Adrenal gland (tissue), 12 donors: ENCODE results near the gene TRMT61A. TPM values are rescaled to one million over a fixed set of nuclear protein-coding genes. Genes with fewer than 3 reads are reported as not detected.

Experiments used
- DNase-seq, 7 donors: peaks; one replicate each; pipeline ENCODE4 v3.0.0-alpha.2; 2019 to 2020
- H3K27ac ChIP-seq, 5 donors: fragments of 200-600 bp; sonication (generic) in 4 of 5; 1 replicate in 3 of 5; 2 replicates in 2 of 5; pipeline versions ENCODE4 v1.5.1 to v1.8.0; 2016 to 2020; ENCODE audit warnings: mild to moderate bottlenecking in 1 of 5
- H3K27me3 ChIP-seq: fragments of 200-600 bp; 2 replicates; pipeline ENCODE4 v1.8.0; 2021
- H3K36me3 ChIP-seq, 2 donors: fragments of 200-600 bp; replicated peaks in 1 of 2; 1 replicate in 1 of 2; 2 replicates in 1 of 2; pipeline versions ENCODE4 v1.5.1 to v1.8.0; 2018 to 2022
- H3K4me1 ChIP-seq, 2 donors: fragments of 200-600 bp; replicated peaks in 1 of 2; 1 replicate in 1 of 2; 2 replicates in 1 of 2; pipeline versions ENCODE4 v1.5.1 to v1.8.0; 2018 to 2021
- H3K4me3 ChIP-seq, 4 donors: fragments of 200-600 bp; sonication (generic) in 3 of 4; one replicate each; pipeline ENCODE4 v1.5.1; 2016 to 2018
- H3K9me3 ChIP-seq, 3 donors: fragments of 200-600 bp; sonication (generic) in 1 of 3; replicated peaks in 1 of 3; 1 replicate in 2 of 3; 2 replicates in 1 of 3; pipeline versions ENCODE4 v1.5.1 to v1.8.0; 2016 to 2021
- CTCF ChIP-seq, 6 experiments: fragments of 450-650 bp in 4 of 6; fragments of 200-600 bp in 2 of 6; sonication (generic) in 1 of 6; IDR thresholded peaks; 1 replicate in 5 of 6; 2 replicates in 1 of 6; pipeline versions ENCODE4 v1.5.1 to v1.8.0; 2016 to 2021; ENCODE audit warnings: antibody characterized with exemption in 6 of 6, mild to moderate bottlenecking in 2 of 6, moderate library complexity in 1 of 6
- POLR2A ChIP-seq, 2 donors: fragments of 450-650 bp; IDR thresholded peaks; one replicate each; pipeline ENCODE4 v1.6.1; 2017; ENCODE audit warnings: antibody characterized with exemption in 2 of 2, mild to moderate bottlenecking in 2 of 2, moderate library complexity in 1 of 2
- WGBS, 4 donors: extraction: QIAGEN DNeasy Blood & Tissue Kit in 2 of 4; methylation state at CpG; one replicate each; pipeline versions ENCODE4 v1.1.5 to v1.1.7; 2013 to 2017; 5-methylcytosine and 5-hydroxymethylcytosine counted together
- intact Hi-C, 2 donors: fragments of 100-400 bp; cut with DNase I; formaldehyde crosslinking; loops; one replicate each; pipeline versions ENCODE4 v1.14.1 to v1.15.0; 2022 to 2023
- polyA plus RNA-seq, 3 donors: library from polyadenylated mRNA; stranded (reverse); fragments of 200-250 nt in 2 of 3; fragments of 350-450 nt in 1 of 3; fragmentation: Illumina TruSeq in 1 of 3; extraction: RNeasy Lipid Tissue Mini Kit (QIAGEN cat#74804) in 1 of 3; gene quantifications; one replicate each; pipeline ENCODE4 v1.2.3, GENCODE V29; 2013 to 2014
- total RNA-seq, 9 donors: library from RNA; depleted of rRNA in 4 of 9; stranded (reverse); fragments of >200 nt in 4 of 9; fragments of 120-200 nt in 1 of 9; fragmentation: NEBNext Ultra II Directional in 1 of 9; extraction: Animal tissue kit (Norgen Biotek cat#: 25700) in 1 of 9; gene quantifications; one replicate each; pipeline versions ENCODE4 v1.1.0 to v1.2.4, GENCODE V29; 2013 to 2023
- donor health status: healthy with polysubstance abuse.
- donor health status: Bipolar disorder and iron deficiency.
- donor health status: DM: yes; HTN: yes; CAD: no.
- donor health status: DM: no; HTN: no; CAD: no.
- donor health status: DM: no; HTN: no; CAD: no.
- donor health status: DM: yes; HTN: yes; CAD: no.

Gene TRMT61A
- total and polyA plus RNA-seq, 12 donors: 2.5 to 26.0 (median 13.5) TPM

GRCh38 chr14:103555559-103556337 is 26.8 kb downstream of the TRMT61A start:
- Histone ChIP-seq H3K27me3 (no peaks in the 10 kb centered on the region), H3K4me1 (peaks cover 21 to 58% of the 10 kb centered on the region in 2 donors), H3K4me3 (no peak overlapping the region), H3K9me3 (no peaks in the 10 kb centered on the region), H3K36me3 (peaks cover 0 to 23% of the 10 kb centered on the region in 2 donors), H3K27ac (peak overlapping the region in 1 of 5 donors; percentile 6)
- WGBS, 4 donors: 78 to 86% (median 82%) methylated on average over 14 to 15 of the region's 15 CpGs
- TF ChIP-seq POLR2A (IDR thresholded peaks at IDR 0.05): no peak
- no peak for TF ChIP-seq CTCF (IDR thresholded peaks at IDR 0.05)
- DNase-seq: no peak
- intact Hi-C loops: no loop called here

GRCh38 chr14:103556946-103557758 is 28.2 kb downstream of the TRMT61A start:
- DNase-seq: peak in 1 of 7 donors; percentile 15
- peaks cover 15 to 54% of the 10 kb centered on the region in 2 donors for H3K4me1 ChIP-seq

GRCh38 chr14:103558071-103558882 is 29.3 kb downstream of the TRMT61A start:
- 77 to 89% (median 82%) methylated on average over 16 of the region's 16 CpGs for WGBS, 4 donors
- intact Hi-C loops: no loop called here
- Histone ChIP-seq H3K27me3 (no peaks in the 10 kb centered on the region), H3K27ac (peak overlapping the region in 2 of 5 donors; percentile 17 to 73), H3K4me3 (no peak overlapping the region), H3K9me3 (no peaks in the 10 kb centered on the region), H3K36me3 (peaks cover 0 to 23% of the 10 kb centered on the region in 2 donors), H3K4me1 (peaks cover 8 to 46% of the 10 kb centered on the region in 2 donors)
- DNase-seq: peak in 1 of 7 donors; percentile 32
- no peak for TF ChIP-seq CTCF (IDR thresholded peaks at IDR 0.05)
- no peak for TF ChIP-seq POLR2A (IDR thresholded peaks at IDR 0.05)

More at GRCh38 chr14:103556946-103557758, 28.2 kb downstream of the TRMT61A start:
- WGBS, 4 donors: 60 to 63% (median 62%) methylated on average over 15 of the region's 15 CpGs
- intact Hi-C loops: no loop called here
- H3K27ac ChIP-seq: peak overlapping the region in 2 of 5 donors; percentile 7 to 49
- H3K36me3 ChIP-seq: peaks cover 0 to 23% of the 10 kb centered on the region in 2 donors
- no peak overlapping the region for H3K4me3 ChIP-seq
- no peaks in the 10 kb centered on the region for H3K27me3 ChIP-seq
- no peaks in the 10 kb centered on the region for H3K9me3 ChIP-seq
- no peak for TF ChIP-seq POLR2A (IDR thresholded peaks at IDR 0.05)
- no peak for TF ChIP-seq CTCF (IDR thresholded peaks at IDR 0.05)
